GM03348 (cell line): ENCODE results near the gene MCCC2.
A peak's percentile ranks its signal among the peaks of the same experiment; 100 is the strongest.
"Not testable (repeated sequence)": the region's sequence is repeated elsewhere in the genome, so short reads cannot be mapped to it uniquely, and the experiment has no call there.

Source experiments
- DNase-seq: peaks from one replicate; pipeline ENCODE4 v3.0.0; 2012; ENCODE audit warnings: low spot score

The MCCC2 gene

GRCh38 chr5:71600783-71601182 lies 13.6 kb downstream of the MCCC2 start:
- DNase-seq, result no peak

- peak; percentile 83 for DNase-seq
Measured at GRCh38 chr5:71601222-71602026, 14.3 kb downstream of the MCCC2 start.

GRCh38 chr5:71609916-71610315 lies 22.8 kb downstream of the MCCC2 start:
- not testable (repeated sequence) for DNase-seq

- no peak for DNase-seq
Measured at GRCh38 chr5:71615809-71616208, 28.7 kb downstream of the MCCC2 start.

GRCh38 chr5:71620630-71621029 lies 33.5 kb downstream of the MCCC2 start:
- no peak for DNase-seq

GRCh38 chr5:71621268-71621667 lies 34.1 kb downstream of the MCCC2 start:
- no peak for DNase-seq

GRCh38 chr5:71621741-71622140 lies 34.6 kb downstream of the MCCC2 start:
- no peak for DNase-seq

- DNase-seq, result no peak
Measured at GRCh38 chr5:71623221-71623794, 36.2 kb downstream of the MCCC2 start.

GRCh38 chr5:71629950-71630349 lies 42.8 kb downstream of the MCCC2 start:
- no peak for DNase-seq

- DNase-seq, result no peak
Measured at GRCh38 chr5:71631070-71631469, 43.9 kb downstream of the MCCC2 start.

GRCh38 chr5:71632168-71632567 lies 45.0 kb downstream of the MCCC2 start:
- DNase-seq, result no peak

- DNase-seq, result no peak
Measured at GRCh38 chr5:71633255-71634155, 46.4 kb downstream of the MCCC2 start.

GRCh38 chr5:71637133-71637532 lies 50.0 kb downstream of the MCCC2 start:
- no peak for DNase-seq

- DNase-seq, result no peak
Measured at GRCh38 chr5:71640408-71640807, 53.3 kb downstream of the MCCC2 start.

- DNase-seq, result no peak
Measured at GRCh38 chr5:71645030-71645429, 57.9 kb downstream of the MCCC2 start.

GRCh38 chr5:71650940-71651339 lies 63.8 kb downstream of the MCCC2 start:
- DNase-seq, result not testable (repeated sequence)

- no peak for DNase-seq
Measured at GRCh38 chr5:71651579-71651978, 64.4 kb downstream of the MCCC2 start.

GRCh38 chr5:71652349-71652748 lies 65.2 kb downstream of the MCCC2 start:
- DNase-seq, result no peak

- DNase-seq, result peak; percentile 13
Measured at GRCh38 chr5:71652803-71653543, 65.8 kb downstream of the MCCC2 start.

- DNase-seq, result no peak
Measured at GRCh38 chr5:71658916-71659662, 71.9 kb downstream of the MCCC2 start.

GRCh38 chr5:71662381-71662780 lies 75.2 kb downstream of the MCCC2 start:
- no peak for DNase-seq
